Nephron (organoid): ENCODE measurements around the gene ALKBH8.

Source experiments
- H3K27ac Mint-ChIP-seq, 3 experiments: 2 replicates each; pipeline ENCODE4 v1.8.0; 2020; ENCODE audit warnings: mixed read lengths in 3 of 3, mild to moderate bottlenecking in 2 of 3, moderate library complexity in 1 of 3
- H3K27me3 Mint-ChIP-seq: 2 replicates; pipeline ENCODE4 v1.8.0; 2021; ENCODE audit warnings: low read depth, mild to moderate bottlenecking, moderate library complexity, mixed read lengths
- H3K36me3 Mint-ChIP-seq: 2 replicates; pipeline ENCODE4 v1.8.0; 2020; ENCODE audit warnings: low read depth, mixed read lengths
- H3K4me1 Mint-ChIP-seq: 2 replicates; pipeline ENCODE4 v1.8.0; 2020; ENCODE audit warnings: mixed read lengths
- H3K4me3 Mint-ChIP-seq, 3 experiments: 2 replicates each; pipeline ENCODE4 v1.8.0; 2020; ENCODE audit warnings: mild to moderate bottlenecking in 3 of 3, mixed read lengths in 3 of 3, moderate library complexity in 2 of 3
- H3K9me3 Mint-ChIP-seq: 2 replicates; pipeline ENCODE4 v1.8.0; 2020; ENCODE audit warnings: mixed read lengths
- TF ChIP-seq, protein P1 (sequence below), 3 experiments: fragments of 200-600 bp; sonication (generic); IDR thresholded peaks; one replicate each; pipeline ENCODE4 v1.5.0; 2021; ENCODE audit warnings: antibody characterized with exemption in 3 of 3; ENCODE audit not compliant: unreplicated experiment in 3 of 3

Gene ALKBH8

DNA sequence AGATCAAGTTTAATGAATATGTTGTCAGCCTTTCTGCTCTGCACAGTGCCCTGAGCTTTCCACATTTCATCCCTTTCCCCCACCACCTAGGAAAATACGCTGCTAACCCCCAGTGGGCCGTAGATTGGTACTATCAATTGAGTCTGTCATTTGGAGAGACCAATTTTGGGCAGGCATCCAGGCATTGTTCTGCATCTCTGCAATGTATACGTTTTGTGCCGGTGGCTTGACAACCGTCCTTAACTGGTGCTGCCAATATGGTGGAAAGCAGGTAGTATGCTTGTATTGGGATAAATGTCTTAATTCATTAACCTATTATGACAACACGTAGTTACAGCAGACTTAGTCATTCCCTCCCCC, 26.7 kb upstream of the ALKBH8 start:
- Mint-ChIP-seq H3K27me3 (peaks cover 89% of the 10 kb centered on the region), H3K27ac (no peak overlapping the region), H3K9me3 (no peaks in the 10 kb centered on the region), H3K4me1 (peaks cover 28% of the 10 kb centered on the region), H3K4me3 (peak overlapping the region; percentile 88 to 89 (median 89)), H3K36me3 (no peaks in the 10 kb centered on the region)
- TF ChIP-seq, protein P1, sequence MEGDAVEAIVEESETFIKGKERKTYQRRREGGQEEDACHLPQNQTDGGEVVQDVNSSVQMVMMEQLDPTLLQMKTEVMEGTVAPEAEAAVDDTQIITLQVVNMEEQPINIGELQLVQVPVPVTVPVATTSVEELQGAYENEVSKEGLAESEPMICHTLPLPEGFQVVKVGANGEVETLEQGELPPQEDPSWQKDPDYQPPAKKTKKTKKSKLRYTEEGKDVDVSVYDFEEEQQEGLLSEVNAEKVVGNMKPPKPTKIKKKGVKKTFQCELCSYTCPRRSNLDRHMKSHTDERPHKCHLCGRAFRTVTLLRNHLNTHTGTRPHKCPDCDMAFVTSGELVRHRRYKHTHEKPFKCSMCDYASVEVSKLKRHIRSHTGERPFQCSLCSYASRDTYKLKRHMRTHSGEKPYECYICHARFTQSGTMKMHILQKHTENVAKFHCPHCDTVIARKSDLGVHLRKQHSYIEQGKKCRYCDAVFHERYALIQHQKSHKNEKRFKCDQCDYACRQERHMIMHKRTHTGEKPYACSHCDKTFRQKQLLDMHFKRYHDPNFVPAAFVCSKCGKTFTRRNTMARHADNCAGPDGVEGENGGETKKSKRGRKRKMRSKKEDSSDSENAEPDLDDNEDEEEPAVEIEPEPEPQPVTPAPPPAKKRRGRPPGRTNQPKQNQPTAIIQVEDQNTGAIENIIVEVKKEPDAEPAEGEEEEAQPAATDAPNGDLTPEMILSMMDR (IDR thresholded peaks at IDR 0.05; ENCODE audit: unreplicated experiment in 3 of 3) = no peak

DNA sequence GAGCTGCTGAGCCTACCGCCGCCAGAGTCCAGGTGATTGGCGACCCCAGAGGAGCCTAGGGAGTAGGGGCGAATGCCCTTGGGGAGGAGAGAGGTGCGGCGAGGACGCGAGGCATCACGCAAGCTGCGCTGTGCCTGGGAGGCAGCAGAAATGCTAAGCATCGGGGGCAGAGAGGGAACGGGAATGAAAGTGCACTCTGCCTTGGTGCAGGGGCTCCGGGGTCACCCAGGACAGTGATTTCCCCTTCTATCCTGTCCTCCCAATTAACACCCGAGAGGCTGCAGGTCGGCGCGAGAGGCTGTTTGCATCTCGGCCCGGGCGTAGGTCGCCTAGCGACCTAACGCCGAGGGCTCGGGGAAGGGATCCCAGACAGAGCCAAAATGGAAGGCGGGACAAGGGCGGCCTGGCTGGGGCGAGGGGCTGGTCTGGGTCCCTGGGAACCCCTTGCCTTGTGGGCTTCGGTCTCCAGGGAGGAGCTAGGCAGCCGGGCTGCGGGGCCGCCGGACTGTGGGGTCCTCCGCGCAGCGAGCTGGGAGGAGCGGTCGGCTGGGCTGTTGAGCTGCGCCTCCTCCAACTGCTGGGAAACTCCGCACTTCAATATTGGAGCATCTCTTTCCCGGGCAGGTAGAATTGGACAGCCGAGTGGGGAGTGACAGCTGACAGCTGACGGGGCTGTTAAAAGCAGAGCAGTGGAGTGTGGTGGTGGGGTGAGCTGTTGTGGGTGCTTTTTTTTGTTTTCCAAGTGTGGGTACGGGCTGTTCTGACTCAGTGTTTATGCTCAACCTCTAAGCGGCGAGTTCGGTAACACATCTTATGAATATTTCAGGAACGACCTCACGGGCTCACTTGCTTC, 26.1 kb upstream of the ALKBH8 start:
- H3K27ac Mint-ChIP-seq = peak overlapping the region in 1 of 3 experiments; percentile 64
- H3K4me3 Mint-ChIP-seq = peak overlapping the region; percentile 88 to 89 (median 89)
- peaks cover 28% of the 10 kb centered on the region for H3K4me1 Mint-ChIP-seq
- H3K9me3 Mint-ChIP-seq = no peaks in the 10 kb centered on the region
- TF ChIP-seq, protein P1 (IDR thresholded peaks at IDR 0.05; ENCODE audit: unreplicated experiment in 3 of 3) = no peak
- no peaks in the 10 kb centered on the region for H3K36me3 Mint-ChIP-seq
- H3K27me3 Mint-ChIP-seq = peaks cover 89% of the 10 kb centered on the region

GRCh38 chr11:107590460-107591377, 25.2 kb upstream of the ALKBH8 start, which contains the start of gene ELMOD1:
Gene ELMOD1, plus strand, starts transcription at chr11:107591147. Its CDS starts 27,043 bp downstream, at chr11:107618190.
- H3K4me1 Mint-ChIP-seq = peaks cover 28% of the 10 kb centered on the region
- no peaks in the 10 kb centered on the region for H3K9me3 Mint-ChIP-seq
- peak within 1 kb of the TSS; percentile 88 to 89 (median 89) for H3K4me3 Mint-ChIP-seq
- no peaks in the 10 kb centered on the region for H3K36me3 Mint-ChIP-seq
- TF ChIP-seq, protein P1 (IDR thresholded peaks at IDR 0.05; ENCODE audit: unreplicated experiment in 3 of 3) = peak in 2 of 3 experiments; percentile 19 to 22
- peak within 1 kb of the TSS in 1 of 3 experiments; percentile 64 for H3K27ac Mint-ChIP-seq
- peaks cover 96% of the 10 kb centered on the region for H3K27me3 Mint-ChIP-seq

- Mint-ChIP-seq H3K36me3 (no peaks in the 10 kb centered on the region), H3K27ac (no peak overlapping the region), H3K9me3 (no peaks in the 10 kb centered on the region), H3K4me3 (peak overlapping the region in 1 of 3 experiments; percentile 34), H3K4me1 (peaks cover 15% of the 10 kb centered on the region), H3K27me3 (peaks cover 68% of the 10 kb centered on the region)
- TF ChIP-seq, protein P1 (IDR thresholded peaks at IDR 0.05; ENCODE audit: unreplicated experiment in 3 of 3) = no peak
These were observed 21.9 kb upstream of the ALKBH8 start for GRCh38 chr11:107587306-107587979.

DNA sequence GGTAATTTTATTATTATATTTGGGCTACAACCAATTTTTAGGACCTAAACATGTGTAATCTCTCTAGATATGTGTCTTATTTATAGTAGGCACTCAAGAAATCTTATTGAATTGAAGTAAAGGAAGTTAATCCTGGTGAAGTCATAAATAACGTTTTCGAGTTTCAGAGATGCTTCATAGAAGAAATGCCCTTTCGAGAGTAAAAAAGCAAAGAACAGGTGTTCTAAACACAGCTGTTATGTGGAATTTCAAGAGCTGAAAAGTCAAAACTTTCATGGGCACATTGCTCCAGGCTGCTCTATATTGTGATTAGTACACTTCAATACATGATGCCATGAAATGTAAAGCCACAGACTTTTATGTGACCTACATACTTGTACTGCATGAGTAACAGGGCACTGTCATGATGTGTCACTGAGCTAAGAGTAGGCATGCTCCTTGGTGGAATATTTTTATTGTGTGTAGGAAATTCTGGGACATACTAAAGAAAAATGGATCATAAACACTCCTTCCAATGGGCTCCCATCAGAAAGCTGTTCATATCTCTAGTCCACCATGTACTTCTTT, 18.2 kb upstream of the ALKBH8 start:
- Mint-ChIP-seq H3K27me3 (peaks cover 36% of the 10 kb centered on the region), H3K27ac (no peak overlapping the region), H3K9me3 (no peaks in the 10 kb centered on the region), H3K4me3 (no peak overlapping the region), H3K36me3 (no peaks in the 10 kb centered on the region), H3K4me1 (no peaks in the 10 kb centered on the region)
- TF ChIP-seq, protein P1 (IDR thresholded peaks at IDR 0.05; ENCODE audit: unreplicated experiment in 3 of 3) = no peak
